GM19351 (cell line): Measurements from ENCODE around the gene TCFL5.
"Not testable (repeated sequence)": the region's sequence is repeated elsewhere in the genome, so short reads cannot be mapped to it uniquely, and the experiment has no call there.

Experiments
- ATAC-seq: cut with Tn5 transposase; IDR thresholded peaks from one replicate; pipeline ENCODE4 v1.9.1; 2021; ENCODE audit warnings: mild to moderate bottlenecking, moderate library complexity; ENCODE audit not compliant: unreplicated experiment

Gene TCFL5

GRCh38 chr20:62858058-62858830, 3.4 kb downstream of the TCFL5 start:
- no peak for ATAC-seq

GRCh38 chr20:62856931-62857619, 4.5 kb downstream of the TCFL5 start:
- no peak for ATAC-seq

GRCh38 chr20:62855120-62855519, 6.5 kb downstream of the TCFL5 start:
- ATAC-seq, result no peak

- no peak for ATAC-seq
Measured at GRCh38 chr20:62854121-62854520, 7.5 kb downstream of the TCFL5 start.

GRCh38 chr20:62853304-62853703, 8.3 kb downstream of the TCFL5 start:
- ATAC-seq, result not testable (repeated sequence)

GRCh38 chr20:62852841-62853240, 8.8 kb downstream of the TCFL5 start:
- no peak for ATAC-seq

- ATAC-seq, result no peak
Measured at GRCh38 chr20:62852196-62852595, 9.4 kb downstream of the TCFL5 start.

GRCh38 chr20:62850333-62850974, 11.2 kb downstream of the TCFL5 start:
- ATAC-seq, result no peak

- ATAC-seq, result no peak
Measured at GRCh38 chr20:62849431-62849830, 12.2 kb downstream of the TCFL5 start.

- not testable (repeated sequence) for ATAC-seq
Measured at GRCh38 chr20:62848917-62849316, 12.7 kb downstream of the TCFL5 start.

- ATAC-seq, result no peak
Measured at GRCh38 chr20:62846166-62846890, 15.3 kb downstream of the TCFL5 start.

GRCh38 chr20:62845416-62846160, 16.0 kb downstream of the TCFL5 start:
- no peak for ATAC-seq

GRCh38 chr20:62844182-62844581, 17.4 kb downstream of the TCFL5 start:
- ATAC-seq, result no peak

GRCh38 chr20:62843656-62844055, 18.0 kb downstream of the TCFL5 start:
- ATAC-seq, result no peak

GRCh38 chr20:62841705-62842212, 19.9 kb downstream of the TCFL5 start:
- no peak for ATAC-seq

- ATAC-seq, result no peak
Measured at GRCh38 chr20:62840244-62841197, 21.1 kb downstream of the TCFL5 start.

- ATAC-seq, result no peak
Measured at GRCh38 chr20:62839816-62840215, 21.8 kb downstream of the TCFL5 start.

- no peak for ATAC-seq
Measured at GRCh38 chr20:62839261-62839660, 22.4 kb downstream of the TCFL5 start.
